ENCODE data around the gene PTPRCAP. TPM values are rescaled to one million over a fixed set of nuclear protein-coding genes. Genes with fewer than 3 reads are reported as not detected.

PTPRCAP gene
- polyA plus RNA-seq, 3 donors, result 2.1 to 14.3 (median 2.8) TPM

DNA sequence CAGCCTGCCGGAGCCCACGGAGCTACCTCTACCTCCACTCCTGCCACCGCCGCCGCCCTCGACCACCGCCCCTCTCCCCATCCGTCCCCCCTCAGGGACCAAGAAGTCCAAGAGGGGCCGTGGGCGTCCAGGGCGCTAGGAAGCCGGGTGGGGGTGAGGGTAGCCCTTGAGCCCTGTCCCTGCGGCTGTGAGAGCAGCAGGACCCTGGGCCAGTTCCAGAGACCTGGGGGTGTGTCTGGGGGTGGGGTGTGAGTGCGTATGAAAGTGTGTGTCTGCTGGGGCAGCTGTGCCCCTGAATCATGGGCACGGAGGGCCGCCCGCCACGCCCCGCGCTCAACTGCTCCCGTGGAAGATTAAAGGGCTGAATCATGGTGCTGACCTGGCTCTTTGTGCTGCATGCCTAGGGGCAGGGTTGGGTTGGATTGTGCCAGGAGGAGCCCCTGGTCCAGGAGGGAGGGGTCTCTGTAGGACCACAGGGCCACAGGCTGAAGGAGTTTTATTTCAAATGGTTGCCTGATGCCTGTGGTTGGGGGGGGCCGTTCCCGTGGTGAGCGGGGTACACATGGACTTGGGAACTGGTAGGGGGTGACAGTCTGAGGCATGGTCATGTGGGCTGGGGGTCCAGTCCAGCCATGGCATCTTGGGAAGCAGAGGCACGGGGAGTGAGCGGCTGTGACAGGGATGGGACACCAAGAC lies 2.3 kb downstream of the PTPRCAP start:
- H3K4me1 Mint-ChIP-seq, result peaks cover 22% of the 10 kb centered on the region
- no peak for TF ChIP-seq CTCF (IDR thresholded peaks at IDR 0.05)
- WGBS (ENCODE audit: insufficient coverage), result 73% methylated on average over 15 of the region's 26 CpGs
- Histone ChIP-seq H2AFZ (ENCODE audit: insufficient read depth, low read depth, low read length, poor library complexity, severe bottlenecking) (no peak overlapping the region), H3K27me3 (ENCODE audit: control insufficient read depth in 2 of 2, insufficient read depth in 2 of 2, low read length in 2 of 2) (no peaks in the 10 kb centered on the region), H3K4me3 (replicated peaks in 1 of 3; ENCODE audit: low read depth in 2 of 3, low read length in 3 of 3) (no peak overlapping the region), H3K4me1 (ENCODE audit: control insufficient read depth in 1 of 2, insufficient read depth in 2 of 2, low read length in 2 of 2) (peaks cover 14 to 25% of the 10 kb centered on the region in 2 donors), H3K79me2 (ENCODE audit: insufficient read depth, low read length) (no peaks in the 10 kb centered on the region), H3K36me3 (replicated peaks in 1 of 2; ENCODE audit: control insufficient read depth in 1 of 2, insufficient read depth in 2 of 2, low read length in 2 of 2) (peaks cover 50 to 84% of the 10 kb centered on the region in 2 donors), H3K27ac (ENCODE audit: low read depth in 1 of 2, low read length in 2 of 2) (no peak overlapping the region), H3K9ac (ENCODE audit: insufficient read depth, low read length, poor library complexity, severe bottlenecking) (peak overlapping the region; percentile 4), H4K20me1 (ENCODE audit: insufficient read depth, low read length) (peaks cover 63% of the 10 kb centered on the region), H3K4me2 (replicated peaks; ENCODE audit: extremely low read depth, low read length, poor library complexity, severe bottlenecking) (no peak overlapping the region), H3K9me3 (replicated peaks in 1 of 2; ENCODE audit: control insufficient read depth in 1 of 2, insufficient read depth in 1 of 2, low read length in 2 of 2) (no peaks in the 10 kb centered on the region)
- H3K27ac Mint-ChIP-seq, result peak overlapping the region in 1 of 7 donors; percentile 77
- intact Hi-C loops (cut with micrococcal nuclease), result no loop called here
- DNase-seq, result no peak
- peak overlapping the region in 1 of 2 donors; percentile 47 for H3K4me3 Mint-ChIP-seq
- H3K27me3 Mint-ChIP-seq (ENCODE audit: low read depth in 3 of 3), result no peaks in the 10 kb centered on the region
- peaks cover 50 to 66% of the 10 kb centered on the region in 2 donors for H3K36me3 Mint-ChIP-seq
- H3K9me3 Mint-ChIP-seq, result no peaks in the 10 kb centered on the region

GRCh38 chr11:67434395-67434881 lies 3.0 kb downstream of the PTPRCAP start:
- TF ChIP-seq CTCF (IDR thresholded peaks at IDR 0.05), result no peak
- Histone ChIP-seq H3K27ac (ENCODE audit: low read depth in 1 of 2, low read length in 2 of 2) (no peak overlapping the region), H3K9me3 (replicated peaks in 1 of 2; ENCODE audit: control insufficient read depth in 1 of 2, insufficient read depth in 1 of 2, low read length in 2 of 2) (no peaks in the 10 kb centered on the region), H3K4me3 (replicated peaks in 1 of 3; ENCODE audit: low read depth in 2 of 3, low read length in 3 of 3) (no peak overlapping the region), H3K27me3 (ENCODE audit: control insufficient read depth in 2 of 2, insufficient read depth in 2 of 2, low read length in 2 of 2) (no peaks in the 10 kb centered on the region), H3K36me3 (replicated peaks in 1 of 2; ENCODE audit: control insufficient read depth in 1 of 2, insufficient read depth in 2 of 2, low read length in 2 of 2) (peaks cover 47 to 76% of the 10 kb centered on the region in 2 donors), H2AFZ (ENCODE audit: insufficient read depth, low read depth, low read length, poor library complexity, severe bottlenecking) (no peak overlapping the region), H3K9ac (ENCODE audit: insufficient read depth, low read length, poor library complexity, severe bottlenecking) (no peak overlapping the region), H3K4me2 (replicated peaks; ENCODE audit: extremely low read depth, low read length, poor library complexity, severe bottlenecking) (no peak overlapping the region), H3K79me2 (ENCODE audit: insufficient read depth, low read length) (peaks cover 5% of the 10 kb centered on the region), H4K20me1 (ENCODE audit: insufficient read depth, low read length) (peaks cover 57% of the 10 kb centered on the region), H3K4me1 (ENCODE audit: control insufficient read depth in 1 of 2, insufficient read depth in 2 of 2, low read length in 2 of 2) (peaks cover 15 to 20% of the 10 kb centered on the region in 2 donors)
- DNase-seq, result no peak
- Mint-ChIP-seq H3K27ac (no peak overlapping the region), H3K36me3 (peaks cover 45 to 67% of the 10 kb centered on the region in 2 donors), H3K4me3 (no peak overlapping the region), H3K9me3 (no peaks in the 10 kb centered on the region), H3K27me3 (ENCODE audit: low read depth in 3 of 3) (no peaks in the 10 kb centered on the region), H3K4me1 (peaks cover 17% of the 10 kb centered on the region)
- WGBS (ENCODE audit: insufficient coverage), result 92% methylated on average over 16 of the region's 23 CpGs
- intact Hi-C loops (cut with micrococcal nuclease), result no loop called here
